Duodenal mucosa (tissue), 2 donors: ENCODE results near the gene PLAC8L1.
"Not testable (repeated sequence)": the region's sequence is repeated elsewhere in the genome, so short reads cannot be mapped to it uniquely, and the experiment has no call there.

Source experiments
- H3K27ac ChIP-seq: one replicate; pipeline ENCODE4 v1.7.0; 2013; ENCODE audit warnings: low read depth, low read length
- H3K27me3 ChIP-seq, 2 donors: one replicate each; pipeline ENCODE4 v1.7.0; 2013; ENCODE audit warnings: low read length in 2 of 2, control low read depth in 1 of 2; ENCODE audit not compliant: insufficient read depth in 2 of 2, control insufficient read depth in 1 of 2
- H3K36me3 ChIP-seq, 2 donors: one replicate each; pipeline ENCODE4 v1.7.0; 2013; ENCODE audit warnings: low read length in 2 of 2, control low read depth in 1 of 2; ENCODE audit not compliant: insufficient read depth in 2 of 2, control insufficient read depth in 1 of 2
- H3K4me1 ChIP-seq, 2 donors: one replicate each; pipeline ENCODE4 v1.7.0; 2013; ENCODE audit warnings: low read length in 2 of 2, control low read depth in 1 of 2; ENCODE audit not compliant: insufficient read depth in 2 of 2, control insufficient read depth in 1 of 2
- H3K4me3 ChIP-seq, 2 donors: one replicate each; pipeline ENCODE4 v1.7.0; 2013; ENCODE audit warnings: low read length in 2 of 2, low read depth in 1 of 2
- H3K9ac ChIP-seq, 2 donors: one replicate each; pipeline ENCODE4 v1.7.0; 2013; ENCODE audit warnings: low read length in 2 of 2, low read depth in 1 of 2
- H3K9me3 ChIP-seq, 2 donors: one replicate each; pipeline ENCODE4 v1.7.0; 2013; ENCODE audit warnings: low read length in 2 of 2, control low read depth in 1 of 2; ENCODE audit not compliant: control insufficient read depth in 1 of 2

The PLAC8L1 gene

GRCh38 chr5:146112476-146112875 is 7.1 kb upstream of the PLAC8L1 start:
- Histone ChIP-seq H3K27me3 (no peaks in the 10 kb centered on the region), H3K4me1 (no peaks in the 10 kb centered on the region)

DNA sequence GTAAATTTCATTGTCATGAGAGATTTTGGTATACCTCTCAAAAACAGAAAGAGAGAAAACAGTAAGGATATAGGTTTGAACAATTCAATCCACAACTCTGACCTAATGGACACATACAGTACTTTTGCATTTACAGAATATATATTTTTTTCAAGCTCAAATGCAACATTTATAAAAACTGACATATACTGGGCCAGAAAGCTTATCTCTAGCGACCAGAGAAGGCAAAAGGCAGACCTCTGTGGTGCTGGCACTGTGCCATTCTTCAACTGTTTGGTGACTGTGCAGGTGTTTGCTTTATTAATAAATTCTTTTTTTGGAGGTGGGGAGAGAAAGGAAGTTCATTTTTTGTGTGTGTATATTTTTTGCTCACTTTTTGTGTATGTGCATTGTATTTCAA is 6.0 kb upstream of the PLAC8L1 start:
- Histone ChIP-seq H3K27ac (no peak overlapping the region), H3K27me3 (no peaks in the 10 kb centered on the region), H3K4me3 (no peak overlapping the region), H3K9me3 (no peaks in the 10 kb centered on the region), H3K4me1 (no peaks in the 10 kb centered on the region), H3K36me3 (peaks cover 7 to 13% of the 10 kb centered on the region in 2 donors), H3K9ac (no peak overlapping the region)

More at GRCh38 chr5:146112476-146112875, 7.1 kb upstream of the PLAC8L1 start:
- Histone ChIP-seq H3K9me3 (no peaks in the 10 kb centered on the region), H3K36me3 (peaks cover 7 to 22% of the 10 kb centered on the region in 2 donors), H3K27ac (no peak overlapping the region), H3K4me3 (no peak overlapping the region), H3K9ac (no peak overlapping the region)

DNA sequence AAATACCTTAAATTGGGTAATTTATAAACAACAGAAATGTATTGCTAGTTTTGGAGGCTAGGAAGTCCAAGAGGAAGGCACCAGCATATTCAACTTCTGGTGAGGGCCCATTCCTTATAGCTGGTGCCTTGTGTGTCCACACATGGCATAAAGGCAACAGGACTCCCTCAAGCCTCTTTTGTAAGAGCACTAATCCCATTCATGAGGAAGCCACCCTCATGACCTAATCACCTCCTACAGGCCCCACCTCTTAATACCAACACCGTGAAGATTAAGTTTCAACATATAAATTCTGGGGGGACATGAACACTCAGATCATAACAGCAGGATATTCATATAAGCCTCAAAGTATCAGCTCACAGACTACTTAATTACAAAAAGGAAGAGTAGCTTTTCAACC is 4.0 kb upstream of the PLAC8L1 start:
- Histone ChIP-seq H3K27me3 (no peaks in the 10 kb centered on the region), H3K4me1 (no peaks in the 10 kb centered on the region), H3K4me3 (no peak overlapping the region), H3K36me3 (peaks cover 7 to 10% of the 10 kb centered on the region in 2 donors), H3K9me3 (no peaks in the 10 kb centered on the region), H3K9ac (no peak overlapping the region), H3K27ac (no peak overlapping the region)

- not testable (repeated sequence) for H3K4me1 ChIP-seq, H3K9ac ChIP-seq, H3K36me3 ChIP-seq, H3K4me3 ChIP-seq, H3K27ac ChIP-seq, H3K27me3 ChIP-seq, H3K9me3 ChIP-seq
Observed at GRCh38 chr5:146108870-146109269, 3.5 kb upstream of the PLAC8L1 start.

DNA sequence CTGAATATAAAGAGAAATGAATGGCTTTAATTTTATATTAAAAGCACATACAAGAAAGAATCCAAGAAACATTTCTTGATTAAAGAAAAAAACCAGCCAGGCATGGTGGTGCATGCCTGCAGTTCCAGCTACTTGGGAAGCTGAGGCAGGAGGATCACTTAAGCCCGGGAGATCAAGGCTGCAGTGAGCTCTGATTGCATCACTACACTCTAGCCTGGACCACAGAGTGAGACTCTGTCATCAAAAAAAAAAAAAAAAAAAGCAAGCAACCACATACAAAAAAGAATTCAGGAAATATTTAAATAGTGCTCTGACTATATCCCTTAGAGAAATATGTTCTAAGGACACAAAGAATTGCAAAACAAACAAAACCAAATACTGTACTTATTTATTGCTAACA is 2.5 kb upstream of the PLAC8L1 start:
- Histone ChIP-seq H3K27ac (no peak overlapping the region), H3K4me3 (no peak overlapping the region), H3K9me3 (no peaks in the 10 kb centered on the region), H3K36me3 (peaks cover 0 to 5% of the 10 kb centered on the region in 2 donors), H3K9ac (no peak overlapping the region), H3K27me3 (no peaks in the 10 kb centered on the region), H3K4me1 (no peaks in the 10 kb centered on the region)

DNA sequence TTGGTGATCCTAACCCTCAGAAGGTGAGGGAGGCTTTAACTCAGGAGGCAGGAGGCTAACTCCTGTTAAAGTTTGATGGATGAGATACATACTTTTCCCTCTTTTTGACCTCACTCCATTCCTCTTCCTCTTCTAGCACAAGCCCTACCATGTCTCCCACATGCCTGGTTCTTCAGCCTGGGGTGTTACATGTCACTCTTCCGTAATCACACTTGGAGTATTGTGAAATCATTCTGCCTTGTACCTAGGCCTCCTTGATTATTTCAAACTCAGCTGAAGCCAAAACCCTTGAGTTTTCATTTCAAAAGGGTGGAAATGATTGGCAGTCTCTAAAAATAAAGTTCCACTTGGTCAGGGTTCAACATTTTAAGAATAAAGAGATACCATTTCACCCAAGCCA is 1.8 kb downstream of the PLAC8L1 start:
- no peak overlapping the region for H3K4me3 ChIP-seq
- no peak overlapping the region for H3K27ac ChIP-seq
- H3K4me1 ChIP-seq: no peaks in the 10 kb centered on the region
- H3K36me3 ChIP-seq: no peaks in the 10 kb centered on the region
- H3K27me3 ChIP-seq: no peaks in the 10 kb centered on the region
- H3K9me3 ChIP-seq: no peaks in the 10 kb centered on the region
- no peak overlapping the region for H3K9ac ChIP-seq

DNA sequence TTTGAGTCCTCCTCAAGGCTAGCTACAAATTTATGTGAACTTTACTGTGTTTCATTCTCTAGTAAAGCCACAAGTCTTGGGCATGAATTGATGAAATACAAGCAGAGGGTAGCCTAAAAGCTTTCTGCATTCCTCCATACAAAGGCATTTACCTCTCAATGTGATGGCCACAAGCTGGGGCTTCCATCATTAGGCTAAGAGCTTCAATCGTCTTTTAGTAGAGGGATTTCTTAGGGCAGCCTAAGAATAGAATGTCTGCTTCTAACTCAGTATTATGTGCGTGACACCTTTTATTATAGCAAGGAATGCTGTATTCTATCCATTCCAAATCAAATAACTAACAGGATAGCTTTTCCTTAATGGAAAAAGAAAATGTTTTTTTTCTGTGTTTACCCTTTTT is 3.7 kb downstream of the PLAC8L1 start:
- Histone ChIP-seq H3K9me3 (no peaks in the 10 kb centered on the region), H3K4me1 (no peaks in the 10 kb centered on the region), H3K9ac (no peak overlapping the region)

DNA sequence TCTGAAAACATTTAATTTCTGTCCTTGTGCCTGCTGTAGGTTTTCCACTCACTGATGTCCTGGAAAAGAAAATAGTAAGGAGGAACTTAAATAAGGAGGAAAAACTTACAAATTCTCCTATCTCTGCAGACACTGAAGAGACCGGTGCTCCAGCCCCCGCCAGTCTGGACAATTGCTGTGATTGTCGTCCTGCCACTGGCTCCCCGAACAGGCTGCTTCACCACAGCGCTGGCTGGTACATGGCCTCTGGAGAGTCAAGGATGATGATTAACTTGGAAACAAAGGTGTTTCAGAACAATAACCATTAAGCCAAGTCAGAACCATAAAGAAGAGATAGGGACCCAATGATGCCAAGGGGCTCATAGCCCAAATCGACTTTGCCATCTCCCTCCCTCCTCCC is 7.3 kb downstream of the PLAC8L1 start:
- Histone ChIP-seq H3K27ac (no peak overlapping the region), H3K9me3 (no peaks in the 10 kb centered on the region), H3K36me3 (no peaks in the 10 kb centered on the region), H3K4me3 (no peak overlapping the region), H3K9ac (no peak overlapping the region), H3K27me3 (no peaks in the 10 kb centered on the region), H3K4me1 (no peaks in the 10 kb centered on the region)

More for the DNA sequence above, 3.7 kb downstream of the PLAC8L1 start:
- Histone ChIP-seq H3K27me3 (no peaks in the 10 kb centered on the region), H3K36me3 (no peaks in the 10 kb centered on the region), H3K27ac (no peak overlapping the region), H3K4me3 (no peak overlapping the region)

DNA sequence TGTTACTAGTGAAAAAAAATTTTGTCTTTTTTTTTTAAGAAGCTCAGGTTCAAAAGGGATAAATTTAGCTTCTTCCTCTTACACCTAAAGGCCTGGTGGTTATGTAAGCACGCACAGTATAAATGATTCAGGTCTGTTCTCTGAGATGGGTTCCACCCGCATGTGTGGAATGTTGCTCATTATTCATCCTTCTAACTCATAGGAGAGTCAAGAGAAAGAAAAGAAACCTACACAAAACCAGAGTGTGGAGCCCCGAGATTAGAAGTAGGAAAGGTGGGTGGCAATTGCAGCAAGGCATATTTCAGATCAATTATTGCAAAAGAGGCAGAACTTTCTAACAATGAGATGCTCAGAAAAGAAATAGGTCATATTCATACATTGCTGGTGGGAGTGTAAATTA is 13.5 kb downstream of the PLAC8L1 start:
- H3K27ac ChIP-seq: no peak overlapping the region
- no peak overlapping the region for H3K4me3 ChIP-seq
- H3K9me3 ChIP-seq: no peaks in the 10 kb centered on the region
- no peaks in the 10 kb centered on the region for H3K36me3 ChIP-seq
- H3K9ac ChIP-seq: no peak overlapping the region
- H3K4me1 ChIP-seq: peaks cover 0 to 4% of the 10 kb centered on the region in 2 donors
- H3K27me3 ChIP-seq: no peaks in the 10 kb centered on the region

- Histone ChIP-seq H3K36me3 (no peaks in the 10 kb centered on the region), H3K27ac (no peak overlapping the region), H3K27me3 (no peaks in the 10 kb centered on the region), H3K4me3 (no peak overlapping the region), H3K4me1 (peaks cover 0 to 4% of the 10 kb centered on the region in 2 donors), H3K9me3 (no peaks in the 10 kb centered on the region), H3K9ac (no peak overlapping the region)
Observed at GRCh38 chr5:146089287-146089686, 16.1 kb downstream of the PLAC8L1 start.

DNA sequence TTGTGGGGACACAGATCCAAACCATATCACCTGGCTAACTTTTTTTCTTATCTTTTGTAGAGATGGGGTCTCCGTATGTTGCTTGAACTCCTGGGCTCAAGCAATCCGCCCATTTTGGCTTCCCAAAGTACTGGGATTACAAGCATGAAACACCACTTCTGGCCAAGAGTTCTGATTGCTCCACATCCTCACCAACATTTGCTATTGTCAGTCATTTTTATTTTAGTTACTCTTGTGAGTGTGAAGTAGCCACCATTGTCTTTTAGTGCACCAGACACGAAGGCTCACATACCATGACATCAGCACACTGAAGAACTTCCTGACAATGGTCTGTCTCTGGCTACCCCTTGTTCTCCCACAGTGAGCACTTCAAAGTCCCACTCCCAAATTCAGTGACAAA is 17.3 kb downstream of the PLAC8L1 start:
- Histone ChIP-seq H3K27ac (no peak overlapping the region), H3K27me3 (no peaks in the 10 kb centered on the region), H3K4me3 (no peak overlapping the region), H3K9me3 (no peaks in the 10 kb centered on the region), H3K4me1 (peaks cover 0 to 4% of the 10 kb centered on the region in 2 donors), H3K36me3 (no peaks in the 10 kb centered on the region), H3K9ac (no peak overlapping the region)
